B cell (primary cell): Measurements from ENCODE around the gene SP6.

Experiments used
- EZH2 ChIP-seq: IDR thresholded peaks from 2 replicates; pipeline ENCODE4 v1.6.1; 2012; ENCODE audit warnings: borderline replicate concordance, low read depth, mild to moderate bottlenecking, moderate library complexity, low read length; ENCODE audit not compliant: insufficient read depth, poor library complexity, severe bottlenecking
- TF ChIP-seq, protein P1 (sequence below): fragments of 200-600 bp; IDR thresholded peaks from one replicate; pipeline ENCODE4 v1.8.0; 2022; ENCODE audit warnings: antibody characterized with exemption, mild to moderate bottlenecking

DNA sequence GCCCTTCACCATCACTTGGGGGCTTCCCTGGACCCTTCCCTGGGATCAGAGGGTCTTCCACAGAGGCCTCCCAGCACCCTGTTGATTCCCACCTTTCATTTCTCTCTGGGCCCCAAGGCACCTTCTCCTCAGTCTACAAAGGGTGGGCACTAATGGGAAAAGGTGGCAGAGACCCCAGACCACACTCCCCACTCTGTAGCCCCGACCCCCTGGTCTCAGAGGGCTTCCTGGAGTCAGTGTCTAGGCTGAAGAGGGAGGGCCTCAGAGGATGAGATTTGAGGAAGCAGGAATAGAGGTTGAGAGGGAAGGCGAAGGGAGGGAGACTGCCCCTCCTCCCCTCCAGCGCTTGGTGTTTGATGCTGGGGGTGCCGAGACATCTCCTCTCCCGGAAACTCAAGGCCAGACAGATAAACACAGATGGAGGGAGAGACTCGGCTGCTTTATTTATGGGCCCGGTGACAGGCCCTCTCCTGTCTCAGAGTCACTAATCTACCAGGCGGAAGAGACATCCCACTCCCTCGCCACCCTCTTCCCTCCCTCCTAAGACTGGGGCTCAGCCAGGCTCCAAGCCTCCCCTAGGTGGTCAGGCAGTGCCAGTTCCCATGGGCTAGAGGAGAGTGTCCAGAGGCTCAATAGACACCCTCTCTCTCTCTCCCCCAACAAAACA lies 26.5 kb upstream of the SP6 start:
- no peak for TF ChIP-seq EZH2
- TF ChIP-seq, protein P1, sequence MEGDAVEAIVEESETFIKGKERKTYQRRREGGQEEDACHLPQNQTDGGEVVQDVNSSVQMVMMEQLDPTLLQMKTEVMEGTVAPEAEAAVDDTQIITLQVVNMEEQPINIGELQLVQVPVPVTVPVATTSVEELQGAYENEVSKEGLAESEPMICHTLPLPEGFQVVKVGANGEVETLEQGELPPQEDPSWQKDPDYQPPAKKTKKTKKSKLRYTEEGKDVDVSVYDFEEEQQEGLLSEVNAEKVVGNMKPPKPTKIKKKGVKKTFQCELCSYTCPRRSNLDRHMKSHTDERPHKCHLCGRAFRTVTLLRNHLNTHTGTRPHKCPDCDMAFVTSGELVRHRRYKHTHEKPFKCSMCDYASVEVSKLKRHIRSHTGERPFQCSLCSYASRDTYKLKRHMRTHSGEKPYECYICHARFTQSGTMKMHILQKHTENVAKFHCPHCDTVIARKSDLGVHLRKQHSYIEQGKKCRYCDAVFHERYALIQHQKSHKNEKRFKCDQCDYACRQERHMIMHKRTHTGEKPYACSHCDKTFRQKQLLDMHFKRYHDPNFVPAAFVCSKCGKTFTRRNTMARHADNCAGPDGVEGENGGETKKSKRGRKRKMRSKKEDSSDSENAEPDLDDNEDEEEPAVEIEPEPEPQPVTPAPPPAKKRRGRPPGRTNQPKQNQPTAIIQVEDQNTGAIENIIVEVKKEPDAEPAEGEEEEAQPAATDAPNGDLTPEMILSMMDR: no peak
